Activated CD8-positive, alpha-beta memory T cell treated with anti-CD3 and anti-CD28 coated beads, Interleukin-2, amount 10 ng/mL, durations not matched to agents 7 days and 5 days (primary cell): ENCODE measurements around the gene CLHC1. TPM values are rescaled to one million over a fixed set of nuclear protein-coding genes. Genes with fewer than 3 reads are reported as not detected.
"Not testable (repeated sequence)": the region's sequence is repeated elsewhere in the genome, so short reads cannot be mapped to it uniquely, and the experiment has no call there.

ENCODE experiments used
- ATAC-seq: fragments of 150-1000 bp; cut with Tn5 transposase; one replicate; pipeline ENCODE4 v1.10.0; 2021; ENCODE audit warnings: moderate library complexity
- CTCF ChIA-PET: fragments of 350-600 bp; sonication (Branson Sonifier 250); formaldehyde crosslinking; loops from one replicate; lab custom pipeline; 2021; ENCODE audit warnings: antibody characterized with exemption; lab: Charles Lee
- DNase-seq: peaks from one replicate; pipeline ENCODE4 v3.0.0-alpha.2; 2020
- H3K27ac Mint-ChIP-seq: one replicate; pipeline ENCODE4 v1.8.0; 2021; ENCODE audit warnings: mild to moderate bottlenecking, mixed read lengths
- H3K27me3 Mint-ChIP-seq: one replicate; pipeline ENCODE4 v1.8.0; 2021; ENCODE audit warnings: mixed read lengths
- H3K36me3 Mint-ChIP-seq: one replicate; pipeline ENCODE4 v1.8.0; 2021; ENCODE audit warnings: mild to moderate bottlenecking, mixed read lengths
- H3K4me1 Mint-ChIP-seq: one replicate; pipeline ENCODE4 v1.8.0; 2021; ENCODE audit warnings: mixed read lengths
- H3K4me3 Mint-ChIP-seq: one replicate; pipeline ENCODE4 v1.8.0; 2021; ENCODE audit warnings: mild to moderate bottlenecking, moderate library complexity, mixed read lengths
- H3K9me3 Mint-ChIP-seq: one replicate; pipeline ENCODE4 v1.8.0; 2022; ENCODE audit warnings: low read depth, mixed read lengths
- total RNA-seq, 2 experiments: library from RNA; stranded (reverse); gene quantifications; one replicate each; pipeline ENCODE4 v1.2.3, GENCODE V29; 2021

The CLHC1 gene
- total RNA-seq, 2 experiments from 2014 or later = 11.5 to 15.1 TPM

- H3K4me1 Mint-ChIP-seq = peaks cover under 1% of the 10 kb centered on the region
- DNase-seq = no peak
- no peaks in the 10 kb centered on the region for H3K27me3 Mint-ChIP-seq
- CTCF ChIA-PET = no interaction called here
- H3K9me3 Mint-ChIP-seq = no peaks in the 10 kb centered on the region
- H3K27ac Mint-ChIP-seq = no peak overlapping the region
- ATAC-seq = no peak
- H3K36me3 Mint-ChIP-seq = peaks cover 20% of the 10 kb centered on the region
- no peak overlapping the region for H3K4me3 Mint-ChIP-seq
Observed at GRCh38 chr2:55245411-55245810, 13.3 kb upstream of the CLHC1 start.

- H3K4me3 Mint-ChIP-seq = no peak overlapping the region
- H3K27ac Mint-ChIP-seq = no peak overlapping the region
- DNase-seq (no peak), ATAC-seq (no peak)
- H3K9me3 Mint-ChIP-seq = no peaks in the 10 kb centered on the region
- peaks cover 21% of the 10 kb centered on the region for H3K36me3 Mint-ChIP-seq
- peaks cover 3% of the 10 kb centered on the region for H3K4me1 Mint-ChIP-seq
- H3K27me3 Mint-ChIP-seq = no peaks in the 10 kb centered on the region
- CTCF ChIA-PET = no interaction called here
Observed at GRCh38 chr2:55242617-55243016, 10.5 kb upstream of the CLHC1 start.

GRCh38 chr2:55241582-55241981, 9.5 kb upstream of the CLHC1 start:
- H3K4me3 Mint-ChIP-seq, H3K27ac Mint-ChIP-seq, DNase-seq, H3K4me1 Mint-ChIP-seq, H3K9me3 Mint-ChIP-seq, H3K27me3 Mint-ChIP-seq, CTCF ChIA-PET, ATAC-seq: not testable (repeated sequence)
- peaks cover 20% of the 10 kb centered on the region for H3K36me3 Mint-ChIP-seq

- Mint-ChIP-seq H3K4me3 (no peak overlapping the region), H3K9me3 (no peaks in the 10 kb centered on the region), H3K27ac (no peak overlapping the region), H3K36me3 (peaks cover 35% of the 10 kb centered on the region), H3K4me1 (peaks cover 19% of the 10 kb centered on the region), H3K27me3 (no peaks in the 10 kb centered on the region)
- ATAC-seq (no peak), DNase-seq (no peak)
- CTCF ChIA-PET = interaction anchor here (1.1 kb wide), 1 partner anchor 13 kb away, joined by 3 read pairs; no protein-coding TSS in a partner anchor
Observed at GRCh38 chr2:55239656-55240222, 7.6 kb upstream of the CLHC1 start.

GRCh38 chr2:55236992-55237543, 5.0 kb upstream of the CLHC1 start:
- H3K27me3 Mint-ChIP-seq = no peaks in the 10 kb centered on the region
- H3K9me3 Mint-ChIP-seq = no peaks in the 10 kb centered on the region
- DNase-seq (no peak), ATAC-seq (no peak)
- H3K4me3 Mint-ChIP-seq = no peak overlapping the region
- H3K4me1 Mint-ChIP-seq = peaks cover 32% of the 10 kb centered on the region
- H3K27ac Mint-ChIP-seq = no peak overlapping the region
- CTCF ChIA-PET = no interaction called here
- peaks cover 42% of the 10 kb centered on the region for H3K36me3 Mint-ChIP-seq

- H3K27ac Mint-ChIP-seq = peak overlapping the region; percentile 52
- ATAC-seq = no peak
Observed at GRCh38 chr2:55235724-55236538, 3.8 kb upstream of the CLHC1 start.

GRCh38 chr2:55233658-55233940, 1.5 kb upstream of the CLHC1 start:
- Mint-ChIP-seq H3K4me3 (peak overlapping the region; percentile 95), H3K4me1 (peaks cover 55% of the 10 kb centered on the region), H3K27me3 (no peaks in the 10 kb centered on the region), H3K9me3 (no peaks in the 10 kb centered on the region), H3K36me3 (peaks cover 40% of the 10 kb centered on the region), H3K27ac (peak overlapping the region; percentile 97)
- DNase-seq (no peak), ATAC-seq (no peak)
- CTCF ChIA-PET = no interaction called here

More at GRCh38 chr2:55235724-55236538, 3.8 kb upstream of the CLHC1 start:
- no peaks in the 10 kb centered on the region for H3K27me3 Mint-ChIP-seq
- H3K9me3 Mint-ChIP-seq = no peaks in the 10 kb centered on the region
- no peak overlapping the region for H3K4me3 Mint-ChIP-seq
- peaks cover 42% of the 10 kb centered on the region for H3K36me3 Mint-ChIP-seq
- H3K4me1 Mint-ChIP-seq = peaks cover 38% of the 10 kb centered on the region
- no peak for DNase-seq
- CTCF ChIA-PET = no interaction called here

- no peaks in the 10 kb centered on the region for H3K27me3 Mint-ChIP-seq
- H3K4me3 Mint-ChIP-seq = peak overlapping the region; percentile 95
- CTCF ChIA-PET = interaction anchor here (0.8 to 1.3 kb wide), 4 partner anchors 9 to 199 kb away, joined by 3 to 6 read pairs (median 3); no protein-coding TSS in a partner anchor
- DNase-seq (peak; percentile 68), ATAC-seq (peak; percentile 37)
- peak overlapping the region; percentile 97 for H3K27ac Mint-ChIP-seq
- H3K4me1 Mint-ChIP-seq = peaks cover 60% of the 10 kb centered on the region
- no peaks in the 10 kb centered on the region for H3K9me3 Mint-ChIP-seq
- H3K36me3 Mint-ChIP-seq = peaks cover 41% of the 10 kb centered on the region
Observed at GRCh38 chr2:55232863-55233657, 967 bp upstream of the CLHC1 start.

- Mint-ChIP-seq H3K4me3 (peak overlapping the region; percentile 95), H3K9me3 (no peaks in the 10 kb centered on the region), H3K4me1 (peaks cover 62% of the 10 kb centered on the region), H3K36me3 (peaks cover 44% of the 10 kb centered on the region), H3K27ac (peak overlapping the region; percentile 97), H3K27me3 (no peaks in the 10 kb centered on the region)
- ATAC-seq (peak; percentile 15), DNase-seq (no peak)
- CTCF ChIA-PET = no interaction called here
Observed at GRCh38 chr2:55231546-55232083, 478 bp downstream of the CLHC1 start.

GRCh38 chr2:55230551-55230950, 1.5 kb downstream of the CLHC1 start:
- Mint-ChIP-seq H3K4me1 (peaks cover 55% of the 10 kb centered on the region), H3K27me3 (no peaks in the 10 kb centered on the region), H3K36me3 (peaks cover 35% of the 10 kb centered on the region), H3K9me3 (no peaks in the 10 kb centered on the region), H3K4me3 (peak overlapping the region; percentile 29), H3K27ac (peak overlapping the region; percentile 2)
- ATAC-seq (no peak), DNase-seq (no peak)
- CTCF ChIA-PET = interaction anchor here (0.8 kb wide), 1 partner anchor 177 kb away, joined by 3 read pairs; no protein-coding TSS in a partner anchor

GRCh38 chr2:55229221-55229620, 2.9 kb downstream of the CLHC1 start:
- Mint-ChIP-seq H3K27me3 (no peaks in the 10 kb centered on the region), H3K36me3 (peaks cover 22% of the 10 kb centered on the region), H3K4me3 (no peak overlapping the region), H3K4me1 (peaks cover 43% of the 10 kb centered on the region), H3K9me3 (no peaks in the 10 kb centered on the region), H3K27ac (no peak overlapping the region)
- DNase-seq = no peak
- CTCF ChIA-PET = no interaction called here
- no peak for ATAC-seq

GRCh38 chr2:55228226-55228563, 3.9 kb downstream of the CLHC1 start:
- Mint-ChIP-seq H3K27ac (peak overlapping the region; percentile 74), H3K36me3 (peaks cover 13% of the 10 kb centered on the region), H3K9me3 (no peaks in the 10 kb centered on the region), H3K4me3 (peak overlapping the region; percentile 19), H3K4me1 (peaks cover 37% of the 10 kb centered on the region), H3K27me3 (no peaks in the 10 kb centered on the region)
- no peak for ATAC-seq
- CTCF ChIA-PET = no interaction called here
- no peak for DNase-seq
